Right lobe of liver (tissue), 6 donors: Measurements from ENCODE around the gene PHF1. TPM values are rescaled to one million over a fixed set of nuclear protein-coding genes. Genes with fewer than 3 reads are reported as not detected.

Source experiments
- ATAC-seq, 4 donors: fragments of 200-7000 bp; cut with Tn5 transposase; one replicate each; pipeline ENCODE4 v1.9.1; 2020; ENCODE audit warnings: mild to moderate bottlenecking in 4 of 4, moderate library complexity in 4 of 4
- DNase-seq, 3 donors: peaks; one replicate each; pipeline ENCODE4 v3.0.0-alpha.2; 2020
- H3K27ac ChIP-seq, 3 donors: fragments of 200-600 bp; one replicate each; pipeline ENCODE4 v1.8.0; 2022
- H3K27me3 ChIP-seq, 2 donors: fragments of 200-600 bp; one replicate each; pipeline ENCODE4 v1.8.0; 2022
- H3K36me3 ChIP-seq, 4 donors: fragments of 200-600 bp; sonication (generic) in 1 of 4; one replicate each; pipeline versions ENCODE4 v1.5.1 to v1.8.0; 2017 to 2022; ENCODE audit warnings: control low read depth in 1 of 4
- H3K4me1 ChIP-seq, 4 donors: fragments of 200-600 bp; sonication (generic) in 1 of 4; one replicate each; pipeline versions ENCODE4 v1.5.1 to v1.8.0; 2017 to 2022; ENCODE audit warnings: control low read depth in 1 of 4
- H3K4me3 ChIP-seq, 3 donors: fragments of 200-600 bp; one replicate each; pipeline ENCODE4 v1.8.0; 2022
- H3K9me3 ChIP-seq, 4 donors: fragments of 200-600 bp; sonication (generic) in 1 of 4; one replicate each; pipeline versions ENCODE4 v1.5.1 to v1.8.0; 2017 to 2022; ENCODE audit warnings: control low read depth in 1 of 4
- CTCF ChIP-seq, 4 donors: fragments of 200-600 bp in 3 of 4; fragments of 450-650 bp in 1 of 4; IDR thresholded peaks; one replicate each; pipeline versions ENCODE4 v1.5.1 to v1.8.0; 2016 to 2022; ENCODE audit warnings: antibody characterized with exemption in 4 of 4, mild to moderate bottlenecking in 2 of 4
- POLR2A ChIP-seq: fragments of 450-650 bp; IDR thresholded peaks from one replicate; pipeline ENCODE4 v1.6.1; 2017; ENCODE audit warnings: antibody characterized with exemption, mild to moderate bottlenecking
- WGBS: methylation state at CpG from one replicate; pipeline ENCODE4 v1.1.6; 2018; ENCODE audit warnings: low coverage, low lambda C conversion rate; ENCODE audit not compliant: insufficient coverage; ENCODE audit errors: missing lambda C conversion rate; 5-methylcytosine and 5-hydroxymethylcytosine counted together
- intact Hi-C, 2 donors: fragments of 100-400 bp; cut with DNase I; formaldehyde crosslinking; loops; one replicate each; pipeline versions ENCODE4 v1.11.2 to v1.14.1; 2022
- total RNA-seq, 6 experiments: library from RNA; depleted of rRNA in 2 of 6; stranded (reverse); fragments of >200 nt in 2 of 6; fragmentation: NEBNext Ultra II Directional in 3 of 6; extraction: Animal tissue kit (Norgen Biotek cat#: 25700) in 3 of 6; gene quantifications; one replicate each; pipeline versions ENCODE4 v1.1.0 to v1.2.4, GENCODE V29; 2016 to 2023
- donor health status: DM: no; HTN: yes; CAD: no.
- donor health status: DM: no; HTN: no; CAD: no.
- donor health status: DM: no; HTN: no; CAD: no.
- donor health status: DM: no; HTN: yes; CAD: no.
- donor health status: DM: no; HTN: yes; CAD: no.

PHF1 gene
- total RNA-seq, 6 experiments from 2014 or later, result 14.7 to 21.3 (median 18.3) TPM

- Histone ChIP-seq H3K27ac (peak overlapping the region in 2 of 3 donors; percentile 25 to 58), H3K9me3 (no peaks in the 10 kb centered on the region), H3K27me3 (no peaks in the 10 kb centered on the region), H3K36me3 (no peaks in the 10 kb centered on the region), H3K4me3 (peak overlapping the region; percentile 79 to 93 (median 90)), H3K4me1 (peaks cover 0 to 5% (median 0%) of the 10 kb centered on the region in 4 donors)
- no peak for DNase-seq
- no peak for TF ChIP-seq POLR2A
- no peak for TF ChIP-seq CTCF (IDR thresholded peaks at IDR 0.05)
- WGBS, result 7% methylated on average over 12 of the region's 12 CpGs
- intact Hi-C loops, result no loop called here
- ATAC-seq, result no peak
Measured at GRCh38 chr6:33453393-33454008, 42.7 kb downstream of the PHF1 start.

- Histone ChIP-seq H3K9me3 (no peaks in the 10 kb centered on the region), H3K4me1 (peaks cover 0 to 5% (median 0%) of the 10 kb centered on the region in 4 donors), H3K27ac (peak within 1 kb of the TSS; percentile 25 to 58 (median 58)), H3K36me3 (no peaks in the 10 kb centered on the region), H3K27me3 (no peaks in the 10 kb centered on the region), H3K4me3 (peak within 1 kb of the TSS; percentile 79 to 93 (median 90))
- TF ChIP-seq POLR2A (peak; percentile 91), CTCF (IDR thresholded peaks at IDR 0.05) (peak in 1 of 4 donors; percentile 6)
- ATAC-seq, result peak; percentile 98 to 100 (median 99)
- intact Hi-C loops, result no loop called here
- 0% methylated on average over 10 of the region's 65 CpGs for WGBS
- peak; percentile 97 for DNase-seq
Measured at GRCh38 chr6:33454009-33454946, 43.5 kb downstream of the PHF1 start, which contains the start of gene ZBTB9. Gene ZBTB9, plus strand, starts transcription at chr6:33454576. Its CDS starts 525 bp downstream, at chr6:33455101.

- peak overlapping the region; percentile 79 to 93 (median 90) for H3K4me3 ChIP-seq
- H3K36me3 ChIP-seq, result no peaks in the 10 kb centered on the region
- intact Hi-C loops, result no loop called here
- ATAC-seq (no peak), DNase-seq (no peak)
- TF ChIP-seq POLR2A (no peak), CTCF (IDR thresholded peaks at IDR 0.05) (no peak)
- peaks cover 0 to 5% (median 0%) of the 10 kb centered on the region in 4 donors for H3K4me1 ChIP-seq
- no peaks in the 10 kb centered on the region for H3K9me3 ChIP-seq
- H3K27ac ChIP-seq, result no peak overlapping the region
- H3K27me3 ChIP-seq, result no peaks in the 10 kb centered on the region
- 44% methylated on average over 13 of the region's 16 CpGs for WGBS
Measured at GRCh38 chr6:33455051-33455450, 44.2 kb downstream of the PHF1 start.

- H3K27ac ChIP-seq, result no peak overlapping the region
- H3K4me3 ChIP-seq, result no peak overlapping the region
- intact Hi-C loops, result no loop called here
- H3K27me3 ChIP-seq, result no peaks in the 10 kb centered on the region
- no peak for TF ChIP-seq CTCF (IDR thresholded peaks at IDR 0.05)
- no peak for TF ChIP-seq POLR2A
- H3K36me3 ChIP-seq, result no peaks in the 10 kb centered on the region
- peaks cover 0 to 5% (median 0%) of the 10 kb centered on the region in 4 donors for H3K4me1 ChIP-seq
- DNase-seq, result no peak
- H3K9me3 ChIP-seq, result no peaks in the 10 kb centered on the region
- no peak for ATAC-seq
- WGBS, result 87% methylated on average over 3 of the region's 12 CpGs
Measured at GRCh38 chr6:33456156-33456555, 45.3 kb downstream of the PHF1 start.
